GM03348 (cell line): ENCODE results near the gene PRELID2.
A peak's percentile ranks its signal among the peaks of the same experiment; 100 is the strongest.

Source experiments
- DNase-seq: peaks from one replicate; pipeline ENCODE4 v3.0.0; 2012; ENCODE audit warnings: low spot score

PRELID2 gene

DNA sequence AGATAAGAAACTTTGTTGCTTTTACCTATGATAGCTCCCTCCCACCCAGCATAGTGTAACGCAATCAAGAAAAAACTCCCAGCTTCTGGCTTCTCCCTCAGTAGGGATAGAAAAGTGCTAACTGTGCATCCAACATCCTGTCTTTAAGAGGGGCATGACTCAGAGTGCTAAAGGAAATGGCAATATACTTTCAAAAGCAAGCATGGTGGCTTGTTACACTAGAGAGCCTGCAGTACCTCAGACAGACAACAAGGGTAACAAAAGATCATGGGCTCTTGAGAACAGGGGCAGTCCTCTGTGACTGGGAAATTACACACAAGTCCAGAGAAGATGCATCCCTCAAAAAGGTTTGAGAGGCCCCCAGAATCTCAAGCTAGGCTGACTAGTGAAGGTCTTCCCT is 37.8 kb downstream of the PRELID2 start:
- DNase-seq = no peak

DNA sequence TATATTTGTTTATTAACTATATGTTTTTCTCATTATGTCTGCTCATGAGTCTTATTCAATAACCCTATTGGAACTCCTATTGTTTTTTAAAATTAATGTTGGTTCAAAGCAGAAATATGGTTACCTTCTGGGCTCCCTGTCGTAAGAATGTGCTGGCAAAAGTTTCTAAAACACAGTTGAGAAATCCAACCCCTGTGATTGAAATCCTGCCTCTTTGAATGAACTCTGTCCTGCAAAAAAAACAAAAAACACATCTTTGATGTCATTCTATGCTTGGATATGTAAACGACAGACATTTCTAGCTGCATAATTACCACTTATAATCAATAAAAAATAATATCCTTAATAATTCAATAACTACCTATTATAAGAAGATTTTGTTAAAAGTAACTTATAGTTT is 38.8 kb downstream of the PRELID2 start:
- no peak for DNase-seq

DNA sequence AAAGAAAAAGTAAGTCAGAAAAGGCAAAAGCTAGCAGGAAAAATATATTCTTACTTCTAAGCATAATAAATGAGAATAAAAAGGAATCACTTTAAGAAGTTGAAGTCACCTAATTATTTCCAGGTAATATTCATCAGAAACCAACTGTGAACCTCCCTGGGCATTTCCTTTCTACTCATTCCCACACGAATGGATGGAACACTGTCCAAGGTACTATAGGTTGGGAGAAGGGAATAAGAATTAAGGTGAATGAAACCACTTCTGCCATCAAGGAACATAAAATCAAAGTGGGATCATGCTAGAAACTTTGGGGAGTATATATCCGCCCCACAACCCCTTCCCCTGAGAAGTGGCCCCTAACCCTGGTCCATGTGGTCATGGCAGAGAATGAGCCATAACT is 41.6 kb downstream of the PRELID2 start:
- no peak for DNase-seq

DNA sequence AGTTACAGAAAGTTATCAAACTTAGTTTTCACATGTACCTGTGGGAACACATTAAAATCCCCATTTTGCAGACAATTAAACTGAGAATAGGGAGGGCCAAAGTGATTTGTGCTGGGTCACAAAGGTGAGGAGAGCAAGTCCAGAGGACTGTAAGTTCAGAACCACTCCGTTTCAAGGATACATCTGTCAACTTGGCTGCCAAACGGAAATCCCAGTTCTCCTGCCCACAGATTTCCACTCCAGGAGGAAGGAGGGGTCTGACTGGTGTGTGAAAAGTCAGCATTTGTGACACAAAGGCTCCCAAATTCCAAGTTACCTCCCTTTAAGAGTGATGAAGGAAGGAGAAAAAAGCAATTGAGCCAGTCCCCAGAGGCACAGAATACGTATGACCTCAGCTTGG is 42.3 kb downstream of the PRELID2 start:
- DNase-seq = no peak

DNA sequence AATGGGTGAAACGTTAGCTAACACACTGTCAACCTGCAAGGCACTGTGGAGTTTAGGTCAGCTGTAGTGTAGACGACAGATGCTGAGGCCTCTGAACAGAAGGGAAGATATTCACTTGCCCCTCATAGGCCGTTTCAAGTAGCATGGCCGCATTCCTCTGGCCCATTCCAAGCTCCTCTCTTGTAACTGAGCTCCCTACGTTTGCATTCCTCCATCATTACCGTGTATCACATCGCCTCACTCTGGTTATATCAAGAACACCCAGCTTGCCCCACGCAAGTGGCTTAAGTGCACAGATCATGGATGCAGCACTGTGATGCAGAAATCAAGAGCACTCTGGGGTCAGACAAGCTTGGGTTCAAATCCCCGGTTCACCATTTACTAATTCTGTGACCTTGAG is 43.3 kb downstream of the PRELID2 start:
- no peak for DNase-seq

DNA sequence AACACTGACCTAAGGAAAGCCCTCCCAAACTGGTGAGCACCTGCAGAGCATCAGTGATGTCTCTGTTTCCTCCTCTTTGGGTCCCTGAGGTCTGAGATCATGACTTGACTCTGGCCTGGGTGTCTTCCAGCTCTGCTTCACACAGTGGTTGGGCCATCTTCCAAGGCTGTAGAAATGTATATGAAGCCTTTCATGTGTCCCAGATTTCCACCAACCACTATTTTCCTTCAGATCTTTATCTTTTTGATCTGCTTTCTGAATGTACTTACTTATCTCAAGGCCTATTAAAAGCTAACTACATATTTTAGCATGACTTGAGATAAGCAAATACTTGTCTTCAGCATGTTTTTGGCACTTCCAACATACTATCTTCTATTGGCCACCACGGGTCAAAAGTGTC is 47.1 kb downstream of the PRELID2 start:
- no peak for DNase-seq

DNA sequence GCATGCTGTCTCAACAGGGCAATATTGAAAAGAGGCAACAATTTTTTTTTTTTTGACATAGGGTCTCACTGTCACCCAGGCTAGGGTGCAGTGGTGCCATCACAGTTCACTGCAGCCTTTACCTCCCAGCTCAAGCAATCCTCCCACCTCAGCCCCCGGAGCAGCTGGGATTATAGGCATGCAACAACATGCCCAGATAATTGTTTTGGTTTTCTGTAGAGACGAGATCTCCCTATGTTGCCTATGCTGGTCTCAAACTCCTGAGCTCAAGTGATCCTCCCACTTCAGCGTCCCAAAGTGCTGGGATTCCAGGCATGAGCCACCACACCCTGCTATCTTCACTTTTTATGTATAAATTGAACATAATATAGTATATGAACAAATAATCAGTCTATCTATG is 47.6 kb downstream of the PRELID2 start:
- no peak for DNase-seq

DNA sequence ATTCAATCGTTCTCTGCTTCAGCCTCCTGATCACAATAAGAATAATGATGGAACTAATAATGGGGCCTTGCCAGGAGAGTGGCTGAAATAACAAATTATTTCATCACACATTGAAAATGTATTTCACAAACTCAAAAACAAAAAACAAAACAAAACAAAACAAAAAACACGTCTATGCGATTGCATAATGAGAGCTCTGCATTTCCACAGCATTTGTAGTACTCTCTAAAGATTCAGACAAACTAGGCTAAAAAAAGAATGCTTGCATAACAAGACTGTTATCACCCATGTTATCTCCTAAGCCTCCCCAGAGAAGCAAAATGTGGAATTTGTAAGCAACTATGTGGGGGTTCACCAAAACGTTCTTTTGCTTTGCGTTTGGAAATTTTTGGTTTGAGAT is 48.1 kb downstream of the PRELID2 start:
- no peak for DNase-seq

DNA sequence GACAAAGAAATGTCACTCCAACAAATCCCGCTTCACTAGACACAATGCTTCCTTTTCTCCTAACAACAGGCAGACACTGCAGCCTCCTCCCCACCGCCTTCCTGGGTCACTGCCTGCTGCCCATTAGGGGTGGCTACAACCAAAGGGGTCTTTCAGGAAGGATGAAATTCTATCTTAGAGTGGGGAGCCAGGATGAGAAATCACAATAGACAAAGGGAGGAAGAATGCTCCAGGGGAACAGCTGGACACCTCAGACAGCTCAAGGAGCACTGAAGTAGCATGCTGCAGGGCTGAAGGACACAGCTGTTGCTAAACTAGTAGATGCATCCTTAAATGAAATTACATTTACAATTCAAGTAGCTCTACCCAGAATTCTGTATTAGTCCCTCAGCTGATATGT is 54.2 kb downstream of the PRELID2 start:
- no peak for DNase-seq

DNA sequence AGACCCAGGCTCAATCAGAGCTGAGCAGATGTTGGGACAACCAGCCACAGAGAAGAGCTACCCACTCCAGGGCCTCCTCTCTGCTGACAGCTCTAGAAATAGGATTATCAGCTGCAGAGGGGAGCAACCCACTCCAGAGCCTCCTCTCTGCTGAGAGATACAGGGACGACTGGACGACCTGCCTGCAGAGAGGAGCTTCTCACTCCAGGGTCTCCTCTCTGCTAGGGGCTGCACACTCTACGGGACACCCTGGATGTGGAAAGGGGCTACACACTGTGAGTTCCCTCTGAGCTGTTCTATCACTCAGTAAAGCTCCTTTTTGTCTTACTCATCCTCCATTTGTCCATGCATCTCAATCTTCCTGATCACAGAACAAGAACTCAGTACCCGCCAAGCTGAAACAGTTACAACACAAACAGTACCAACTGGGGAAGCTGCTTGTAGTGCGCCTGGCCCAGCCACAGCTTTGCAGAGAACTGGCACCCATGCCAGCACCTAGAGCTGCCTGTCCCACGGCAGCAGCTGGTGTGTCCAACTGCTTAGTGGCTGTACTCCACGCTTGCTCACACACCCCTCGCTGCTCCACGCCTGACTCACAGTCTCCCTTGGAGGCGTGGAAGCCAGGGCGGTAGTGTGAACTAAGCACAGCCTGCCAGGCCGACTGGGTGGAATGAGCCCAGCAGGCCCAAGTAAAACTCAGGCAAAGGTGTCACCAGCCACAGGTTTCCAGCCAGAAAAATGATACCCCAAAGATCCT is 56.8 kb downstream of the PRELID2 start:
- no peak for DNase-seq

DNA sequence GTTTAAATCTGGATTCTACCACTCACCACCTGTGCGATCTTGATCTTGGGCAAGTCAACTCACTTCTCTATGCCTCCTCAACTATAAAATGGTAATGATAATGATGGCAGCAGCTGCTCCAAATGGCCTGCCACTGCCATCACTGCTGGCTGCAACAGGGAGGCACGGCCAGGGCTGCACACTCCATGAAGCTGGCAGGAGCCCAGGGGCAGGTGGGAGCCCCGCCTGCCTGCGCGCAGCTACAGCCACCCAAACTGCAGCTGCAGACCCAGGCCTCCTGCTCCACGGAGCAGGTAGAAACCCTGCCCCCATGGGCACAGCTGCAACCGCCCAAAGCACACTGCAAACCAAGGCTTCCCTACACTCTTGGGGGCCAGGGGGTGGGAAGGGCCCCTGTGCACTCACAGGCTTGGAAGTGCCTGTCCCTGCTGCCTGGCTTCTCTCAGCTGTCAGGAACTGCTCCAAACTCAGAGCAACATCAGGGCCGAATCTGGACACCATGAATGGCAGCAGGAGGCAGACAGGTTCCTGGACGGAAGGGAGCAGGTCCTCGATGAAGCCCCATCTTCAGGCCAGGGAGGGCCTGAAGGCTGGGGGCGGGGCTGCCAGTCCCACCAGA is 57.6 kb downstream of the PRELID2 start:
- DNase-seq = no peak

DNA sequence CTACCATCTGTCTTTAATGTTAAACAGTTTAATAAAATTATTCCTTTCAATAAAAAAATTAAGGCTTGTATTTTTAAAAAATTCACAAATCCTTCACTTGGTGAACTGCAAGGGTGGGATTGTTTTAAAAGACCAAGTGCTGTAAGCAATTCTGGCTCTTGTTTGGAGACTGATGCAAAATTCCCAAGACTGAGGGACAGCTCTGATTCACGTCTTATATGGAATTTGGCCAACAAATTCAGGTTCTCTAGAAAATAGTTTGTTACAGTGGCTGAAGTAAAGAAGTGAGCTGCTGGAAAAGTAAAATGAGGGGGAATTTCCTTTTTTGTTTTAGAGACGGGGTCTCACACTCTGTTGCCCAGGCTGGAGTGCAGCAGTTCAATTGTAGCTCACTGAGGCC is 58.3 kb downstream of the PRELID2 start:
- peak; percentile 16 for DNase-seq

DNA sequence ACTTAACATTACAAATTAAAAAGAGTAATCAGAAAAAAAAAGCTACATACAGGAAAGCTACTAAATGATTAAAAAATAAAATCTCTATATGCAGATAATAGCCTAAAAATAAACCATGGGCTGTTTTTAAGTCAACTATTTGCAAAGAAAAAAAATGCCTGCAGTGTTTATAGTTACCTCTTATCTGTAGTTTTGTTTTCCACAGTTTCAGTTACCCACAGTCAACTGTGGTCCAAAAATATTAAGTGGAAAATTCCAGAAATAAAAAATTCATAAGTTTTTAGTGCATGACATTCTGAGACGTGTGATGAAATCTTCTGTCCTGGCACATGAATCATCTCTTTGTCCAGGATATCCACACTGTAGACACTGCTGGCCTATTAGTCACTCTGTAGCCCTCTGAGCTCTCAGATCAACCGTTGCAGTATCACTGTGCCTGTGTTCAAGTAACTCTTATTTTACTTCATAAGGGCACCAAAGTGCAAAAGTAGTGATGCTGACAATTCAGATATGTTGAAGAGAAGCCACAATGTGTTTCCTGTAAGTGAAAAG is 59.2 kb downstream of the PRELID2 start:
- peak; percentile 80 for DNase-seq

DNA sequence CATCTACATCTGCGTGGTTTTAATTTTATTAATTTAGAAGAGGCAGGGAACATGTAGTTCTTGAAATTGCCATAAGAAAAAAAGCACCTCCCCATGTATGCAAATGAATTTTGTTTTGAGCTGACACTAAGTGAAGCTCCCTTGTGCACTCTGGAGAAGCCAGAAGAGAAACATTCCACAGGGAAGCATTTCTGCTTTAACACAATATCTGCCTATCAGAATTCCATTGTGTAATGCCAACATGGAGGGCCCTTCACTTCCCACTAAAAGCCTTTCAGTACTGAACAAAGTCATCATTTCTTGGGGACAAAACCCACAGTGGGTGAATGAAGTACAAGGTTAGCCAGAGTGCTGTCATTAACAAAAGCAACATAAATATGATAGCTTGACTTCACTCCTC is 59.7 kb downstream of the PRELID2 start:
- DNase-seq = peak; percentile 27

DNA sequence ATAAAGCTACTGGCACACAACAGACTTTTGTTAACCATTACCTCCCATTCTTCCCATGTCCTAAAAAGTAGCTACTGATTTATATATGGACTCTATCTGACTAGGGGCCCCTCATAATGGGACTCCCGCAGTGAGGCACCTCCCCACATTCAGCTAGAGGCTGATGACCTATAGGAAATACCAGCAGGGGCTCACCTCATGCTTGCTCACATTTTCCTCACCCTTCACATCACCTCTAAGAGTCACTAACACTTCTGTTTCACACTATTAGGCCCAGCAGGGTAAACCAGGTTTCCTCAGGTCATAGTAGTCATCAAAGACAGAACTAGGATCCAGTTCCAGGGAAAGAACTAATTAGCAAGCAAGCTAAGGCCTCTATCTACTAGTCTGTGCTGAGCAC is 60.7 kb downstream of the PRELID2 start:
- DNase-seq = no peak

DNA sequence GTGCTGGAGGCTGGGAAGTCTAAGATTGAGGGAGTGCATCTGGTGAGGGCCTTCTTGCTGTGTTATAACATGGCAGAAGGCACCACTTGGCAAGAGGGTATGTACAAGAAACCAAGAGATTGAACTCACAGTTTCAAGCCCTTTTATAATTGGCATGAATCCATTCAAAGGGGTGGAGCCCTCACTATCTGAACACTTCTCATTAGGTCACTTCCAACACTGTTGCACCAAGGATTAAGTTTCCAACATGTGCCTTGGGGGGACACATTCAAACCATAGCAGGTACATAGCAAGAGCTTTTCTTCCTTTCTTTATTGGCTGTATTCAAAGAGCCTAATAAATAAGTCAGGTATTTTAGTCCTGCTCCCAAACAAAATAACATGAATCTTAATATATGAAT is 62.7 kb downstream of the PRELID2 start:
- DNase-seq = no peak

DNA sequence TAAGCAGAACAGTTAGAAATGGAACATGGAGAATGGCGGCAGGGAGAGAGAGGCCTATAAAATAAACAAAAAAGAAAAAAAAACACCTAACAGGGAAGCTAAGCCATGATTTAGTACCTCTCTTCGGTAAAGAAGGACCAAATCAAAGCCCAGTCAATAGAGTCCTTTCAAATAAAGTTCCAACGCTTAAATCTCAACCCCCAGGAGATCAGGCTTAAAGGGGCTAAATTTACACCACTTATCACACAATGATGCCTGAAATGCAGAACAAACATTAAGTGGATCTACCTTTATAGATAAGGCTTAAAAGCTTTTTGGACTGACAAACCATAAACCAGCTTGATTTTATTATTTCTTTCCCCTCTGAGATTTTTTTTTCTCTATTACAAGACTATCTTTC is 66.3 kb downstream of the PRELID2 start:
- DNase-seq = no peak

DNA sequence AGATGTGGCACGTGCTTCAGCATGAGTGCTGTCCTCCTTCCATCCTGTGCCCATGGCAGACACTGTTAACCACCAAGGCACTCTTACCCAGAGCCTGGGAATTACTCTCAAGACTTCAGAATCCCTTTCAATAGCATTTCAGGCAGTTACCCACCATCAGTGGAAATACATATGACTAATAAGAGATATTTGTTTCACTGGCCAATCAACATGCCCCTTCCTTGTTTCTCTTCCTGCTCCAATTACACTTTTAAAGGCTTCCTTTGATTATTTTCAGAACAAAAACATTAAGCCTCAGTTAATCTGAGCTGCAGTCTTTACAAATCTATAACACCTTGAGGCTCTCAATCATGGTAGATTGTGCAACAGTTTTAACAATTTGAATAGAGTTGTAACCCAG is 70.8 kb downstream of the PRELID2 start:
- DNase-seq = no peak

DNA sequence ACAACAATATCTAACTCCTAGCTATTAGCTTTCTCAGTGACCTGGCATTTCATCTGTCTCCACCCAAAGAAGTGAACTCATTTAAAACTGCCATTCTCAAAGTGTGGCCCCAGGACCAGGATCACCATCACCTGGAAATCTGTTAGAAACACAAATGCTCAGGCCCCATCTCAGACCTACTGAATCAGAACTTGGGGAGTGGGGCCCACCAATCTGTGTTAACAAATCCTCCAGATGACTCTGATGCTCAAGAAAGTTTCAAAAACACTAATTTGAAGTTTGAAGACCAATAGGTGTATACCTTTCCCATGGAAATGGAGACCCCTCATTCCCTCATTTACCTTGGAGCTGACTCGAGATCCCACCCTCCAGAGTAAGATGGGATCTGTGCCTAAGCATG is 72.3 kb downstream of the PRELID2 start:
- DNase-seq = no peak

DNA sequence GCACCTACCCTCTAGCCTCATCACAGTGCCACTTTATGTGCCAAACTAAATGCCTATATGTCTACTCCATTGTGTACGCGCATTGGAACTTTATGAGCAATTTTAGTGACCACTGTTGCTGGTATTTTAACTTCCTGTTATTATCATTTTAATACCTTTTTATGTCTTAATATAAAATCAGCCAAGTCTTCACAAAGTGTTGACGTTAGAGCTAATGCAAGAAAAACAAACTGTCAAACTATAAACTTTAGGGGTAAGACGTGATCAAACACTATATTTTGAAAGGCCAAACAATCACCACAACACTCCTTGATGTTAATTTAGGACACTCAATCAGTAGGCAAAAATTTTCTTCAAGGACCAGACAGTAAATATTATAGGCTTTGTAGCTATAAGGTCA is 73.9 kb downstream of the PRELID2 start:
- DNase-seq = no peak

DNA sequence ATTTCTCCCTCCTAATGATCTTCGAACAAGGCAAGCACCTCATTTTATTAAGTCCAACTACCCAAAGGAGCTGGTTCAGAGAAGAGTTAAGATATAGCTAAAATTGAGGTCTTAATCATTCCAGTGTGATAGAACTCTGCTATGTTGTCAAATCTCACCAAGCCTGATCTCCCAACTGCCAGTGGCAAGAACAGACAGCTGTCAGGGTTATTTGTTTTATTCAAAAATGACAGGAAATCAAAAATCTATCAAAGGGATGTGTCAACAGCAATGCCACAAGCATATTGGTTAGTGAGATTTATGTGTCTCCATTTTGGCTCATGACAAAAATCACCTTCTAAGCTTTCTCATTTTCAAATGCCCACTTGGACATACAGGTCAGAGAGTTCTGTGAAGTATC is 74.5 kb downstream of the PRELID2 start:
- DNase-seq = no peak

DNA sequence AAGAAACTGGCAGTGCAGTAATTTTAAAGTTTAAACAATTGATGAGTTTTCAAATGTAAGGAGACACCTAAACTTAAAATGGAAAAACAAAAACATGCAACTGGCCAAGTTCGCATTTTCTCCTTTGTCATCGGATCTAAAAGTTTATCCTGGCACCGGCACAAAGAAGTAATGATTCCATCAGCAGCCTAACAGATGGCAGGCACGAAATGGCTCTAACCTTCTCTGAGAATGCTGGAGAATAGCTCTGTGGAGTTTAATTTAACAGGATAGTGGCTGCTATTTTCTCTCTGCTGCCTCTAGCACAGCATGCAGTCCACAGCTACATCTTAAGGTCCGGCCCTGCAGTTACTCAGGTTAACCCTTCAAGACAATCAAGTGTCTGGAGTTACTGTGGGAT is 82.2 kb downstream of the PRELID2 start:
- no peak for DNase-seq

DNA sequence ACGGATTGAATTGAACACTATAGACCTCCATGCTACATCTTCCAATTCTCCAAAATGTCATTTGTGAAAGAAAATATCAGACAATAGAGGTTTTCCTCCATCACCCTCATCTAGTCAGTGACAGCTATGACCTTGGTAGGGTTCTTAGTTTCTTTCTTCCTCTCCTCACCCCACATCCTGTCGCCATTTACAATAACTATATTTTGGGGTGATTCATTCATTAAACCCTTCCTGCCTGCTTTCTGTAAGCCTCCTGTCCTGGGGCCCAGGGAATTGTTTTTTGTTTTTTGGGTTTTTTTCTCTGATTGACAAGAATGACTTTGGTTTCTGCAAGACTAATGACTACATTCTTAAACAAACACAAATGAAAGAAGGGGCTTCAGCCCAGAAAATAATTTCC is 82.6 kb downstream of the PRELID2 start:
- DNase-seq = no peak

DNA sequence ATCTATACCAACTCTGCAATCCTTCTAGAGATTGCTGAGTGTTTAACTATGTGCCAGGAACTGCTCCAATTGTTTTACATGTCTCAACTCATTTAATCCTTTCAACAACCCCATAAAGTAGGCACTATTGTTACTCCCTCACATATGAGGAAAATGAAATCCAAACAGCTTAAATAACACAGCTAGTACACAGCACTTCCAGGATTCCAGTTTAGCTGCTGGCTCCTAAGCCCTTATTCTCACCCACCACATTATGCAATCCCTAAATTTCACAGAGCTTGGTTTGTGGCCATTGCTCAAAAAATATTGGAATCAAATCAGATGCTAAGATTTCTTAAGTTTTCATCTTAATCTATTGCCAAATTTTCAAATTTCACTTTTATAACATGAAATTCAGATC is 84.9 kb downstream of the PRELID2 start:
- peak; percentile 31 for DNase-seq
